ENCODE measurements around the gene MRPL28.
A peak's percentile ranks its signal among the peaks of the same experiment; 100 is the strongest.
"Not testable (repeated sequence)": the region's sequence is repeated elsewhere in the genome, so short reads cannot be mapped to it uniquely, and the experiment has no call there.

MRPL28 gene

DNA sequence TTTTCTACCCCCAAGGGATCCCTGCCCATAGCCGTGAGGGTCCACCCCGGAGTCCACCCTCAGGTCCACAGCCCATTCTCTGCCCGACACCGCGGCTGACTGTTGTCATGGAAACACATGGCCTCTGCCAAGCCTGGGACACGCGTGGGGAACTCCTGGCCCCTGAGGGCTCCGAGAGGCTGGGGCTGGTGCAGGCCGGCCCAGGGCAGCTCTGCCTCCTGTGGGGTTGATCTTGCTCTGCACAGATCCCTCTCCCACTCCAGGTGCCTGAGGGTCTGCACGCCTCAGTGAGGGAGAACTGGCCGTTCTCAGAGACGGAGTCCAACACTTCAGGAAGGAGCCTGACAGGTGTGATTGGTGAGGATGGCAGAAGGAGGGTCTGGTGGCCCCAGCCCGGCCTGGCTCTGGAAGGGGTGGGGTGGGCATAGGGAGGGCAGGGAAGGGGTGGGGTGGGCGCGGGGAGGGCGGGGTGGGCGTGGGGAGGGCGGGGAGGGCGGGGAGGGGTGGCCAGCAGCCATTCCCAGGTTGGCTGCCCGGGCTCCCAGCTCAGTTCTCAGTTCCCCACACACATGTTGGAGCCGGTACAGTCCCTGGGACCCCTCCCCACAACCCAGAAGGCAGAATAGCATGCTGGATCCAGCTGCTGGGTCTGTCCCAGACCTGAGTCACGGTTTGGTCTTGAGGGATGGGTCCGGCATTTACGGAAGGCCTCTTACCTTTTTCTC, 6.4 kb downstream of the MRPL28 start:
- no peak overlapping the region for H3K27ac ChIP-seq
- DNase-seq (ENCODE audit: low spot score), result no peak
- no peak for TF ChIP-seq CTCF (IDR thresholded peaks at IDR 0.05)
- H3K4me3 ChIP-seq, result no peak overlapping the region

DNA sequence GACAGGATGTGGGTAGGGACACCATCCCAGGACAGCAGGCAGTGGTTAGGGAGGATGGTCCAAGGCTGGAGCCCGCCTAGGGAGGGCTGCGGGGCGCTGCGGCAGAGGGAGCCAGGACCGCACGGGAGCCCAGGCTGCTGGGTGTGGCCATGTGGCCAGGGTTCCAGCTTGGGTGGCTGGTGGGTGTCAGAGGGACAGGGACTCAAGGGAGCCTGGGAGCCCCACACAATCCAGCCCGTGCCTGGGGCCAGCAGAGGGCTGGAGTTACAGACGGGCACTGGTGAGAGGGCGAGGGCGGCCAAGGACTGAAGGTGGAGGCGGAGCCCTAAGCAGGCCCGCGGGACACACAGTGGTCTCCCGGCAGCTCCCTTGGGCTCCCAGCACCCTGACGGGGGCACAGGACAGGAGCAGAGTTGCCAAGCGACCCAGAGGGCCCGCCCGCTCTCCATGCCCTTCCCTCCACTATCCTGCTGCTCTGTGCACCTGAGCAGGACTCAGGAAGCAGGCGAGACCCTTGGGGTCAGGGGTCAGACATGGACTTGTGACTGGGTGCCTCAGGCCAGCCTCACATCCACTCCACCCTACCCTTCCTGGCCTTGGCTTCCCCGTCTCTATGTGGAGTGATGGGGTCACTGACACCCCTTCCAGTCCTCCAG, 7.1 kb downstream of the MRPL28 start:
- no peak for TF ChIP-seq CTCF (IDR thresholded peaks at IDR 0.05)
- no peak overlapping the region for H3K4me3 ChIP-seq
- DNase-seq (ENCODE audit: low spot score), result no peak
- no peak overlapping the region for H3K27ac ChIP-seq

DNA sequence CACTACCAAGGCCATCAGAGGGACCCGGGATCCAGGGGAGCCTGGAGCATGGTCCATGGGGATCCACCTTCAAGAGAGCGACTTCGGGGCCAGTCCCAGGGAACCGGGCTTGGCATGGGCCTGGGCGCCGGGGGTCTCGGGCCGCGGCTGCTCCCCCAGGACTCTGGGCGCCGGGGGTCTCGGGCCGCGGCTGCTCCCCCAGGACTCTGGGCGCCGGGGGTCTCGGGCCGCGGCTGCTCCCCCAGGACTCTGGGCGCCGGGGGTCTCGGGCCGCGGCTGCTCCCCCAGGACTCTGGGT, 7.7 kb downstream of the MRPL28 start:
- not testable (repeated sequence) for H3K4me3 ChIP-seq; H3K27ac ChIP-seq; DNase-seq (ENCODE audit: low spot score)

GRCh38 chr16:361872-362701, 8.3 kb downstream of the MRPL28 start:
- peak; percentile 48 for TF ChIP-seq CTCF (IDR thresholded peaks at IDR 0.05)
- Histone ChIP-seq H3K27ac (no peak overlapping the region), H3K4me3 (no peak overlapping the region)
- no peak for DNase-seq (ENCODE audit: low spot score)

- DNase-seq (ENCODE audit: low spot score), result no peak
- no peak for TF ChIP-seq CTCF (IDR thresholded peaks at IDR 0.05)
- Histone ChIP-seq H3K27ac (no peak overlapping the region), H3K4me3 (no peak overlapping the region)
Measured at GRCh38 chr16:361341-361871, 8.9 kb downstream of the MRPL28 start.

DNA sequence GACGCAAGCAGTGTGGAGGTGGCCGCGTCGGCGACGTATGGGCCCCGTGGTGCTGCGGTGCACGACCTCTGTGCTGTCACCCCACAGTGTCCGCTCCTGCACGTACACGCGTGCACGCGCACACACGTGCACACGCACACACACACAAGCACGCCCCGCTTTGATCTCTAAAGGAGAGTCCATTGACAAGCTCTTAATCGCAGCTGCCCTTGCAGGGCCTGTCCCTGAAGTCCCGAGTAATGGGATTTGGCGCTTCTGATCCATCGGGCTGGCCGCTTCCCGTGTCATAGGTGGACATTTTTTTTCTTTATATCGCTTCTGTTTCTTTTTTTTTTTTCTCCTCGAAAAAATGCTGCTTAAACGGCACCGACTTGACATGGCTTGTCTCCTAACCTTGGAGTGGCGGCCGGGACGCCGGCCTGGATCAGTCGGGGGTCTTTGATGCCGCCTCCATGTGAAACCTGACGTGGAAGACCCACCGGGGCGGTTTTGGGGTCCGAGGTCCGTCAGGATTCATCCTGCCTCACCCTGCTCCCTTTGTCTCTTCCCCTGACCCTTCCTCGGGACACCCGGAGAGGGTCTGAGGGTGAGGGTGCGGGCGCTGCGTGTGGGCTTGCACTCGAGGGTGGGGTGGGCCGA, 9.5 kb downstream of the MRPL28 start:
- no peak for DNase-seq (ENCODE audit: low spot score)
- H3K4me3 ChIP-seq, result no peak overlapping the region
- TF ChIP-seq CTCF (IDR thresholded peaks at IDR 0.05), result no peak

More for the DNA sequence above, 9.5 kb downstream of the MRPL28 start:
- H3K27ac ChIP-seq, result no peak overlapping the region

Data from coronary artery (tissue), 2 donors.